Mucosa of descending colon (tissue), 3 donors: ENCODE data around the gene DST. TPM values are rescaled to one million over a fixed set of nuclear protein-coding genes. Genes with fewer than 3 reads are reported as not detected.

ENCODE experiments used
- ATAC-seq: fragments of 200-7000 bp; cut with Tn5 transposase; one replicate; pipeline ENCODE4 v1.9.1; 2020; ENCODE audit warnings: mild to moderate bottlenecking, moderate library complexity
- DNase-seq, 3 donors: peaks; one replicate each; pipeline ENCODE4 v3.0.0-alpha.2; 2020
- H3K36me3 ChIP-seq: fragments of 200-600 bp; one replicate; pipeline ENCODE4 v1.8.0; 2021; ENCODE audit warnings: low read depth, mild to moderate bottlenecking
- H3K4me1 ChIP-seq: fragments of 200-600 bp; one replicate; pipeline ENCODE4 v1.8.0; 2021; ENCODE audit warnings: low read depth, mild to moderate bottlenecking
- H3K4me3 ChIP-seq: fragments of 200-600 bp; one replicate; pipeline ENCODE4 v1.8.0; 2021; ENCODE audit warnings: mild to moderate bottlenecking
- H3K9me3 ChIP-seq: fragments of 200-600 bp; one replicate; pipeline ENCODE4 v1.8.0; 2021; ENCODE audit warnings: mild to moderate bottlenecking
- intact Hi-C, 2 donors: fragments of 100-400 bp; cut with DNase I in 1 of 2; cut with micrococcal nuclease in 1 of 2; formaldehyde crosslinking; loops; one replicate each; pipeline versions ENCODE4 v1.11.0 to v1.11.1; 2022; cut with DNase I, micrococcal nuclease
- total RNA-seq, 3 donors: library from RNA; stranded (reverse); fragmentation: NEBNext Ultra II Directional in 2 of 3; extraction: Animal tissue kit (Norgen Biotek cat#: 25700) in 2 of 3; gene quantifications; one replicate each; pipeline versions ENCODE4 v1.2.1 to v1.2.4, GENCODE V29; 2021 to 2023
- TF ChIP-seq, protein P1 (sequence below): fragments of 200-600 bp; IDR thresholded peaks from one replicate; pipeline ENCODE4 v1.8.0; 2022; ENCODE audit warnings: antibody characterized with exemption, mild to moderate bottlenecking
- donor health status: DM: no; HTN: no; CAD: no; lungs with moderate emphysema.
- donor health status: DM: no; HTN: no; CAD: no.
- donor health status: DM: no; HTN: yes; CAD: no.

The DST gene
- total RNA-seq, 3 donors from 2014 or later, result 208 to 580 (median 356) TPM

DNA sequence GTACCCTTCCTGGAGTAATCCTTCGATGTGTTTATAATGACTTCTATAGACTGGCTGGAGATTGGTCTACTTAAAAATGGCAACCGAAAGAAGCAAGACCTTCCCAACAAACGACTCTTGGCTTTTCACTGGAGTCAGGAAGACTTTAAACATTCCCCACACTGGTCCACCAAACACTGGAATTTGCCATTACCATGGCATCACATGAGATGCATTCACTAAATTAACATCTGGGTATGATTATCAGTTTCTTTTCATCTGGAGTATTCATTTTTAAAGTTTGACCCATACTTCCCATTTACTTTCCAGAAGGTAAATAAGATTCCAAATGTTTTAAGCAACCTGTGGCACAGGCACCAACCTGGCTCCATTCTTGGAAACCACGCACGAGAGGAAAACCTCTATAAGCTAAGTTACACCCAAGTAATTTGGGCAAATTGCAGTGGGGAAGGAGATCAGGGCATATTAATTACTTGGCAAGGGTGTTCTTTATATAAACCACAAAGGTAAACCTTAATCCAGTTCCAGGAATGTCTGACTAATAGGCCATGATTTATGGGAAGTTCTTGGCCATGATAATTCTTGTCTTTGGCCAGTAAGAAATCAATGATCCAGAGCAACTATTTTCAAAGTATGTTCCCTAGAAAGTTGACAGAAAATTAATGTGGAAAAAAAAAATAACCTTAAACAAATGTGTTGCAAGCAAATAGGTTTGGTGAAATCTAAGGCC lies 205.4 kb downstream of the DST start:
- no peak for ATAC-seq
- intact Hi-C loops, result no loop called here
- no peaks in the 10 kb centered on the region for H3K4me1 ChIP-seq

DNA sequence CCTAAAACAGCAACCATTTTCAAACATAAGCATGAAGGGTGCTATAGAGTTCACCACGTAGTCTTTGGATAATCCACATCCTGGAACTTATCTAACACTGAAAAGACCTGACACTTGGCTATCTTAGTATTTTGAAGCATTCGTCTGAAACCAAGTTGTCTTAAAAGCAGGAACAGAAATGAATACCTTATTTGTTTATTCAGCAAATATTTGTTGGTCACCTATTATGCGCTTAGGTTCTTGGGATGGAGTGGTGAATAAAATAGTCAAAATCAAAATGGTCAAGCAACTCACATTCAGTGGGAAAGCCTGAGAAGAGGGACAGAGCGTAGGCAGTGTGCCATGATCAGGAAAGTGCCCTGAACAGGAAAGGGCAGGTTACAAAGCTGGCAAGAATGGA lies 206.9 kb downstream of the DST start:
- DNase-seq (no peak), ATAC-seq (no peak)
- TF ChIP-seq, protein P1, sequence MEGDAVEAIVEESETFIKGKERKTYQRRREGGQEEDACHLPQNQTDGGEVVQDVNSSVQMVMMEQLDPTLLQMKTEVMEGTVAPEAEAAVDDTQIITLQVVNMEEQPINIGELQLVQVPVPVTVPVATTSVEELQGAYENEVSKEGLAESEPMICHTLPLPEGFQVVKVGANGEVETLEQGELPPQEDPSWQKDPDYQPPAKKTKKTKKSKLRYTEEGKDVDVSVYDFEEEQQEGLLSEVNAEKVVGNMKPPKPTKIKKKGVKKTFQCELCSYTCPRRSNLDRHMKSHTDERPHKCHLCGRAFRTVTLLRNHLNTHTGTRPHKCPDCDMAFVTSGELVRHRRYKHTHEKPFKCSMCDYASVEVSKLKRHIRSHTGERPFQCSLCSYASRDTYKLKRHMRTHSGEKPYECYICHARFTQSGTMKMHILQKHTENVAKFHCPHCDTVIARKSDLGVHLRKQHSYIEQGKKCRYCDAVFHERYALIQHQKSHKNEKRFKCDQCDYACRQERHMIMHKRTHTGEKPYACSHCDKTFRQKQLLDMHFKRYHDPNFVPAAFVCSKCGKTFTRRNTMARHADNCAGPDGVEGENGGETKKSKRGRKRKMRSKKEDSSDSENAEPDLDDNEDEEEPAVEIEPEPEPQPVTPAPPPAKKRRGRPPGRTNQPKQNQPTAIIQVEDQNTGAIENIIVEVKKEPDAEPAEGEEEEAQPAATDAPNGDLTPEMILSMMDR, result no peak
- H3K36me3 ChIP-seq, result no peaks in the 10 kb centered on the region
- intact Hi-C loops, result no loop called here
- H3K9me3 ChIP-seq, result peaks cover 10% of the 10 kb centered on the region
- no peaks in the 10 kb centered on the region for H3K4me1 ChIP-seq
- no peak overlapping the region for H3K4me3 ChIP-seq

More for the DNA sequence above, 205.4 kb downstream of the DST start:
- DNase-seq, result no peak
- no peak overlapping the region for H3K4me3 ChIP-seq
- H3K36me3 ChIP-seq, result no peaks in the 10 kb centered on the region
- peaks cover 6% of the 10 kb centered on the region for H3K9me3 ChIP-seq
- TF ChIP-seq, protein P1, result no peak

DNA sequence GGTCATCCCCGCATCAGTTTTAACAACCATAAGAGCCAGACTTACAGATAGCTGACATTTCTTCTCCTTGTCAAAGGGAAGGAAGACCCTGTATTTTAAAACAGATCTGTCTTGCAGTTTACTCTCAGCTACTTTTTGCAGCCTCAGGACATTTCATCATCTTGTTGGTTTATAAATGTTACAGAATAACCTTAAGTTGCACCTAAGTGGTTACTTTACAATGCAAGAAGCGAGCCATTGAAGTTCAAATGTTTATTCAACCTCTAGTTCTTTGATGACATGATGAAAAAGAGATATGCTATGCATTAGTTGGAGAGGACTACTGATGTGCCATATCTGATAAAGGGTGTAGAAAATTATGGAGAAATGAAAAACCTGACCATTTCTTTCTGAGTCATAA lies 207.4 kb downstream of the DST start:
- TF ChIP-seq, protein P1, result no peak
- H3K9me3 ChIP-seq, result peaks cover 10% of the 10 kb centered on the region
- H3K4me1 ChIP-seq, result no peaks in the 10 kb centered on the region
- H3K4me3 ChIP-seq, result no peak overlapping the region
- ATAC-seq (no peak), DNase-seq (no peak)
- intact Hi-C loops, result no loop called here
- no peaks in the 10 kb centered on the region for H3K36me3 ChIP-seq

DNA sequence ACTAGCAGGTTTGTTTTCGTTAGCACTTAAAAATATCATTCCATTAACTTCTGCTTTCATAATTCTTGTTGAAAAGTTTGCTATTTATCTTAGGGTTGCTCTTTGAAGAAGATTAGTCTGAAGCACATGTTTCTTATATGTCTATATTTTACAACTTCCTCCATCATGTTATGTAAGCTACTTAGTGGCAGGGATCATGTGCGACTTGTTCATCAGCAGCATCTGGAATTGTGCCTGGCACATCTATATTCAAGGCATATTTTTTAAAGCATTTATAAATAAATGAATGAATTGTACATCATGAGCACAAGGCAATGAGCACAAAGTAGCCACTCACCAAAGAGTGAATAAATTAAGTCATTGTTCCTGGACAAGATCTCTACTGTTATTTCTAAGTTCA lies 208.1 kb downstream of the DST start:
- TF ChIP-seq, protein P1, result no peak
- intact Hi-C loops, result no loop called here
- Histone ChIP-seq H3K36me3 (no peaks in the 10 kb centered on the region), H3K4me3 (no peak overlapping the region), H3K4me1 (no peaks in the 10 kb centered on the region), H3K9me3 (peaks cover 4% of the 10 kb centered on the region)
- DNase-seq, result no peak
- no peak for ATAC-seq

DNA sequence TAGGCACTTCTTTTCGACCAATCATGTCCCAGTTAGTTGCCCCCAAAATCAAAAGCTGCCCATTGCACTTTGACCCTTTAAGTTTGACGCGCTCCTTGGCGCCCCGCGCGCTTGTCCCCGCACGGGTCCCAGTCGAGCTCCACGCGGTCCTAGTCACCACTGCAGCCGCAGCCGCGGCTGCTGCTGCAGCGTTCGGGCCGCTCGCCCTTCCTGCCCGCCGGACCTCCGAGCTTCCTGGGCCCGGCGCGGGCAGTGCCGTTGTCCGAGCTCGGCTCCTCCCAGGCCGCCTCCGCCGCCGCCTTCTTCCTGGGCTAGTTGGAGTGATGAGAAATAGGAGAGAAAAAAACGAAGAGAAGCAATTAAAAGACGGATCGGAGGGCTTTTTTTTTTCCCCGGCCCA lies 209.6 kb downstream of the DST start:
- TF ChIP-seq, protein P1, result no peak
- intact Hi-C loops, result no loop called here
- Histone ChIP-seq H3K4me3 (no peak overlapping the region), H3K4me1 (no peaks in the 10 kb centered on the region), H3K36me3 (no peaks in the 10 kb centered on the region), H3K9me3 (peaks cover 4% of the 10 kb centered on the region)
- ATAC-seq, result no peak
- DNase-seq, result no peak
